Panc1 (cell line): ENCODE measurements around the gene ASAP2. TPM values are rescaled to one million over a fixed set of nuclear protein-coding genes. Genes with fewer than 3 reads are reported as not detected.
A peak's percentile ranks its signal among the peaks of the same experiment; 100 is the strongest.

Source experiments
- ATAC-seq: fragments of 200-7000 bp; cut with Tn5 transposase; 2 replicates; pipeline ENCODE4 v1.9.1; 2020; ENCODE audit warnings: mild to moderate bottlenecking, moderate library complexity
- BruUV-seq: library from RNA; stranded (reverse); fragments of 400-500 nt; replicated peaks from 2 replicates; lab custom pipeline; 2021; lab: Mats Ljungman, UMichigan
- CTCF ChIA-PET: fragments of 300-600 bp; sonication (Branson Sonifier 250); formaldehyde crosslinking; loops from one replicate; lab custom pipeline; 2022; ENCODE audit warnings: antibody characterized with exemption; lab: Charles Lee
- POLR2A ChIA-PET: fragments of 300-600 bp; sonication (Branson Sonifier 250); formaldehyde crosslinking; loops from one replicate; lab custom pipeline; 2022; ENCODE audit warnings: antibody characterized with exemption; lab: Charles Lee
- DNase-seq: peaks from one replicate; pipeline ENCODE4 v3.0.0-alpha.2; 2010; ENCODE audit warnings: low read depth, low spot score
- H3K27ac ChIP-seq: 2 replicates; pipeline ENCODE4 v1.5.1; 2011; ENCODE audit warnings: mild to moderate bottlenecking, low read length, inconsistent platforms
- H3K27me3 ChIP-seq: fragments of 200-500 bp; sonication (Bioruptor generic); 2 replicates; pipeline ENCODE4 v1.6.0; 2014; ENCODE audit warnings: low read length, inconsistent platforms; ENCODE audit not compliant: control insufficient read depth, insufficient read depth
- H3K36me3 ChIP-seq: fragments of 200-500 bp; sonication (Bioruptor generic); 2 replicates; pipeline ENCODE4 v1.5.1; 2014; ENCODE audit warnings: inconsistent platforms, mild to moderate bottlenecking, low read length, moderate library complexity; ENCODE audit not compliant: control insufficient read depth, insufficient read depth
- H3K4me1 ChIP-seq: 2 replicates; pipeline ENCODE4 v1.5.1; 2011; ENCODE audit warnings: inconsistent platforms, mild to moderate bottlenecking, low read length, moderate library complexity; ENCODE audit not compliant: control insufficient read depth, insufficient read depth
- H3K4me3 ChIP-seq, 2 experiments: 2 replicates each; pipeline ENCODE4 v1.5.1; 2011 to 2012; ENCODE audit warnings: low read depth in 2 of 2, low read length in 2 of 2, mild to moderate bottlenecking in 2 of 2, inconsistent platforms in 1 of 2, moderate library complexity in 1 of 2
- H3K9me3 ChIP-seq: fragments of 200-500 bp; sonication (Bioruptor generic); 2 replicates; pipeline ENCODE4 v1.5.1; 2014; ENCODE audit warnings: low read depth, mild to moderate bottlenecking, inconsistent platforms, low read length, moderate library complexity; ENCODE audit not compliant: control insufficient read depth, insufficient read depth
- POLR2AphosphoS5 ChIP-seq: IDR thresholded peaks from 2 replicates; pipeline ENCODE4 v1.6.1; 2012; ENCODE audit warnings: mild to moderate bottlenecking, low read depth, low read length, moderate library complexity
- SIN3A ChIP-seq: IDR thresholded peaks from 2 replicates; pipeline ENCODE4 v1.6.1; 2012; ENCODE audit warnings: low read depth, mild to moderate bottlenecking, low read length, moderate library complexity, borderline replicate concordance; ENCODE audit not compliant: insufficient read depth
- TCF7L2 ChIP-seq: IDR thresholded peaks from 2 replicates; pipeline ENCODE4 v1.6.1; 2011; ENCODE audit warnings: mild to moderate bottlenecking, low read depth, low read length, inconsistent platforms
- in situ Hi-C: cut with HindIII; loops from 2 replicates; pipeline ENCODE4 v1.10.0; 2016; ENCODE audit warnings: low sequenced_read_pairs, low pct_unique_long_range_greater_than_20kb
- intact Hi-C: fragments of 100-400 bp; cut with micrococcal nuclease; formaldehyde crosslinking; loops from one replicate; pipeline ENCODE4 v1.10.0; 2022; ENCODE audit not compliant: unreplicated experiment
- total RNA-seq: library from RNA; stranded (reverse); gene quantifications from one replicate; pipeline ENCODE4 v1.2.1, GENCODE V29; 2021; ENCODE audit not compliant: unreplicated experiment
- TF ChIP-seq, protein P1 (sequence below): fragments of 450-650 bp; IDR thresholded peaks from 2 replicates; pipeline ENCODE4 v1.5.1; 2017; ENCODE audit warnings: mild to moderate bottlenecking
- TF ChIP-seq, protein P2 (sequence below), 2 experiments: IDR thresholded peaks; 2 replicates each; pipeline ENCODE4 v1.6.1; 2011 to 2012; ENCODE audit warnings: low read depth in 2 of 2, control low read depth in 1 of 2, low read length in 1 of 2, mild to moderate bottlenecking in 1 of 2, moderate library complexity in 1 of 2; ENCODE audit not compliant: insufficient read depth in 1 of 2

ASAP2 gene
- total RNA-seq, 1 experiment from 2014 or later: 107 TPM

DNA sequence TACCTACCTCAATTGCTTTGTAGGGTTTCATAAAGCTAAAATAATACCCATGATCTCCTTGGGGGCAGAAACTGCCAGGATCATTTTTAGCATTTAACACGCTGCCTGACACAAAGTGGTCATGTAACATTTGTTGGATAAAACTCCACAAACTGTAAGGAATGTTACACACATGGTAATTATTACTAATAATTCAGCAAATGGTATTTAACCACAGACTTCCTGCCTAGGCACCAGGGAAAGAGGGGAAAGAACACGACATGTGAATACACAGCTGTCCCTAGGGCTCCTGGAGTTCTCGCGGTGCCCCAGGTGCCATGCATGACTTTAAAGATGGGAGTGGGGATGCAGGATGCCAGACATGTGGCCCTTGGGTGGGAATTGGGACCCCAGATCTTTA lies 43.5 kb downstream of the ASAP2 start:
- H3K36me3 ChIP-seq: no peaks in the 10 kb centered on the region; the same call in 1 of the 2 replicates
- H3K27me3 ChIP-seq: no peaks in the 10 kb centered on the region
- in situ Hi-C loops: no loop called here
- no TSS peak for BruUV-seq
- intact Hi-C loops: no loop called here
- no peak for DNase-seq
- H3K4me1 ChIP-seq: peaks cover 88% of the 10 kb centered on the region
- TF ChIP-seq, protein P1, sequence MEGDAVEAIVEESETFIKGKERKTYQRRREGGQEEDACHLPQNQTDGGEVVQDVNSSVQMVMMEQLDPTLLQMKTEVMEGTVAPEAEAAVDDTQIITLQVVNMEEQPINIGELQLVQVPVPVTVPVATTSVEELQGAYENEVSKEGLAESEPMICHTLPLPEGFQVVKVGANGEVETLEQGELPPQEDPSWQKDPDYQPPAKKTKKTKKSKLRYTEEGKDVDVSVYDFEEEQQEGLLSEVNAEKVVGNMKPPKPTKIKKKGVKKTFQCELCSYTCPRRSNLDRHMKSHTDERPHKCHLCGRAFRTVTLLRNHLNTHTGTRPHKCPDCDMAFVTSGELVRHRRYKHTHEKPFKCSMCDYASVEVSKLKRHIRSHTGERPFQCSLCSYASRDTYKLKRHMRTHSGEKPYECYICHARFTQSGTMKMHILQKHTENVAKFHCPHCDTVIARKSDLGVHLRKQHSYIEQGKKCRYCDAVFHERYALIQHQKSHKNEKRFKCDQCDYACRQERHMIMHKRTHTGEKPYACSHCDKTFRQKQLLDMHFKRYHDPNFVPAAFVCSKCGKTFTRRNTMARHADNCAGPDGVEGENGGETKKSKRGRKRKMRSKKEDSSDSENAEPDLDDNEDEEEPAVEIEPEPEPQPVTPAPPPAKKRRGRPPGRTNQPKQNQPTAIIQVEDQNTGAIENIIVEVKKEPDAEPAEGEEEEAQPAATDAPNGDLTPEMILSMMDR: no peak
- no peak for TF ChIP-seq SIN3A
- TF ChIP-seq POLR2AphosphoS5: no peak
- TF ChIP-seq, protein P2, sequence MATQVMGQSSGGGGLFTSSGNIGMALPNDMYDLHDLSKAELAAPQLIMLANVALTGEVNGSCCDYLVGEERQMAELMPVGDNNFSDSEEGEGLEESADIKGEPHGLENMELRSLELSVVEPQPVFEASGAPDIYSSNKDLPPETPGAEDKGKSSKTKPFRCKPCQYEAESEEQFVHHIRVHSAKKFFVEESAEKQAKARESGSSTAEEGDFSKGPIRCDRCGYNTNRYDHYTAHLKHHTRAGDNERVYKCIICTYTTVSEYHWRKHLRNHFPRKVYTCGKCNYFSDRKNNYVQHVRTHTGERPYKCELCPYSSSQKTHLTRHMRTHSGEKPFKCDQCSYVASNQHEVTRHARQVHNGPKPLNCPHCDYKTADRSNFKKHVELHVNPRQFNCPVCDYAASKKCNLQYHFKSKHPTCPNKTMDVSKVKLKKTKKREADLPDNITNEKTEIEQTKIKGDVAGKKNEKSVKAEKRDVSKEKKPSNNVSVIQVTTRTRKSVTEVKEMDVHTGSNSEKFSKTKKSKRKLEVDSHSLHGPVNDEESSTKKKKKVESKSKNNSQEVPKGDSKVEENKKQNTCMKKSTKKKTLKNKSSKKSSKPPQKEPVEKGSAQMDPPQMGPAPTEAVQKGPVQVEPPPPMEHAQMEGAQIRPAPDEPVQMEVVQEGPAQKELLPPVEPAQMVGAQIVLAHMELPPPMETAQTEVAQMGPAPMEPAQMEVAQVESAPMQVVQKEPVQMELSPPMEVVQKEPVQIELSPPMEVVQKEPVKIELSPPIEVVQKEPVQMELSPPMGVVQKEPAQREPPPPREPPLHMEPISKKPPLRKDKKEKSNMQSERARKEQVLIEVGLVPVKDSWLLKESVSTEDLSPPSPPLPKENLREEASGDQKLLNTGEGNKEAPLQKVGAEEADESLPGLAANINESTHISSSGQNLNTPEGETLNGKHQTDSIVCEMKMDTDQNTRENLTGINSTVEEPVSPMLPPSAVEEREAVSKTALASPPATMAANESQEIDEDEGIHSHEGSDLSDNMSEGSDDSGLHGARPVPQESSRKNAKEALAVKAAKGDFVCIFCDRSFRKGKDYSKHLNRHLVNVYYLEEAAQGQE (IDR thresholded peaks at IDR 0.05; ENCODE audit: insufficient read depth in 1 of 2, low read depth in 2 of 2, low read length in 1 of 2): no peak
- TF ChIP-seq TCF7L2: no peak
- peak overlapping the region; percentile 100 for H3K27ac ChIP-seq
- peak overlapping the region in 1 of 2 experiments; percentile 30; a peak in 1 of 4 replicates for H3K4me3 ChIP-seq
- ATAC-seq: no peak
- CTCF ChIA-PET: no interaction called here
- H3K9me3 ChIP-seq: no peaks in the 10 kb centered on the region
- POLR2A ChIA-PET: no interaction called here

DNA sequence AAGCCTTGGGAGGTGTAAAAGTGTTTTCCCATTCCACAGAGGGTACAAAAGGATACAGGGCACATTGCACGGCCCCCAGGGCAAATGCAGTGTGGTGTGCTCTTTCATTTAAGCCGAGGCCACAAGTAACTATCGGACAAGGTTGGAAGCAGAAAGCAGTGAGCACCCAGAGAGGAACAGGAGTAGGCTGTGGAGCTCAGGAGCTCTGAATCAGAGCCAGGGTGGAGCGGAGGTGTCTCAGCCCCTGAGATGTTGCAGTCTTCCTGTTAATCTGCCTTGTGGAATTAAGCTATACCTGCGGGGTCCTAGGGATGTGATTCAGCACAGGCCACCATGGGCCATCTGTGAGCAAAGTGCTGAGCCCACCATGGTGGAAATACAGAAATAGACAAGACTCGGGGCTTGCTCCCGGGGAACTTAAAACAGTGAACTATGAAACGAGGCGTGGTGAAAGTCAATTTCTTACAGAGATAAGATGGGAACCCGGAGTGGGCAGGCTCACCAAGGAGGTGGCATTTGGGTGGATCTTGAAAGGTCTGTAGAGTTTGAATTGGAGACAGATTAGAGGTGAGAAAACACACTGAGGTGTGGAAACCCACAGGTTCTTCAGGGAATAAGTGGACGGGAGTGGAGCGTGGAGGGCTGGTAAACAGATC lies 44.0 kb downstream of the ASAP2 start:
- ATAC-seq (peak; percentile 22), DNase-seq (no peak)
- Histone ChIP-seq H3K27me3 (no peaks in the 10 kb centered on the region), H3K4me1 (peaks cover 88% of the 10 kb centered on the region), H3K4me3 (peak overlapping the region in 1 of 2 experiments; percentile 30; a peak in 2 of 4 replicates), H3K27ac (peak overlapping the region; percentile 100), H3K9me3 (no peaks in the 10 kb centered on the region), H3K36me3 (no peaks in the 10 kb centered on the region; the same call in 1 of the 2 replicates)
- intact Hi-C loops: no loop called here
- POLR2A ChIA-PET: no interaction called here
- TF ChIP-seq, protein P1: no peak
- TF ChIP-seq POLR2AphosphoS5 (no peak), TCF7L2 (no peak), SIN3A (no peak)
- TF ChIP-seq, protein P2 (IDR thresholded peaks at IDR 0.05; ENCODE audit: insufficient read depth in 1 of 2, low read depth in 2 of 2, low read length in 1 of 2): no peak
- in situ Hi-C loops: no loop called here
- CTCF ChIA-PET: no interaction called here
- TSS peak; percentile 42 for BruUV-seq
